Activated CD4-positive, alpha-beta T cell treated with anti-CD3 and anti-CD28 coated beads for 36 hours (primary cell): Measurements from ENCODE around the gene PXDN. TPM values are rescaled to one million over a fixed set of nuclear protein-coding genes. Genes with fewer than 3 reads are reported as not detected.

Experiments
- ATAC-seq: fragments of 200-7000 bp; cut with Tn5 transposase; one replicate; pipeline ENCODE4 v1.10.0; 2021; ENCODE audit warnings: mild to moderate bottlenecking, moderate library complexity
- CTCF ChIA-PET: fragments of 350-600 bp; sonication (Branson Sonifier 250); formaldehyde crosslinking; loops from one replicate; lab custom pipeline; 2021; ENCODE audit warnings: antibody characterized with exemption; lab: Charles Lee
- POLR2A ChIA-PET: fragments of 350-600 bp; sonication (Branson Sonifier 250); formaldehyde crosslinking; loops from one replicate; lab custom pipeline; 2021; ENCODE audit warnings: antibody characterized with exemption, inconsistent platforms; lab: Charles Lee
- DNase-seq: peaks from one replicate; pipeline ENCODE4 v3.0.0-alpha.2; 2020
- H3K27ac Mint-ChIP-seq: one replicate; pipeline ENCODE4 v1.8.0; 2021; ENCODE audit warnings: mixed read lengths
- H3K27me3 Mint-ChIP-seq: one replicate; pipeline ENCODE4 v1.8.0; 2021; ENCODE audit warnings: mixed read lengths
- H3K36me3 Mint-ChIP-seq: one replicate; pipeline ENCODE4 v1.8.0; 2021; ENCODE audit warnings: low read depth, mixed read lengths
- H3K4me1 Mint-ChIP-seq: one replicate; pipeline ENCODE4 v1.8.0; 2021; ENCODE audit warnings: mixed read lengths
- H3K4me3 Mint-ChIP-seq: one replicate; pipeline ENCODE4 v1.8.0; 2021; ENCODE audit warnings: mild to moderate bottlenecking, moderate library complexity, mixed read lengths
- H3K9me3 Mint-ChIP-seq: one replicate; pipeline ENCODE4 v1.8.0; 2021; ENCODE audit warnings: low read depth, mixed read lengths
- intact Hi-C, 2 experiments: fragments of 100-400 bp; cut with DNase I in 1 of 2; cut with micrococcal nuclease in 1 of 2; formaldehyde crosslinking; loops; one replicate each; pipeline versions ENCODE4 v1.14.2 to v1.15.1; 2022 to 2024; cut with DNase I, micrococcal nuclease
- total RNA-seq, 2 experiments: library from RNA; stranded (reverse); gene quantifications; one replicate each; pipeline ENCODE4 v1.2.3, GENCODE V29; 2021

PXDN gene, protein sequence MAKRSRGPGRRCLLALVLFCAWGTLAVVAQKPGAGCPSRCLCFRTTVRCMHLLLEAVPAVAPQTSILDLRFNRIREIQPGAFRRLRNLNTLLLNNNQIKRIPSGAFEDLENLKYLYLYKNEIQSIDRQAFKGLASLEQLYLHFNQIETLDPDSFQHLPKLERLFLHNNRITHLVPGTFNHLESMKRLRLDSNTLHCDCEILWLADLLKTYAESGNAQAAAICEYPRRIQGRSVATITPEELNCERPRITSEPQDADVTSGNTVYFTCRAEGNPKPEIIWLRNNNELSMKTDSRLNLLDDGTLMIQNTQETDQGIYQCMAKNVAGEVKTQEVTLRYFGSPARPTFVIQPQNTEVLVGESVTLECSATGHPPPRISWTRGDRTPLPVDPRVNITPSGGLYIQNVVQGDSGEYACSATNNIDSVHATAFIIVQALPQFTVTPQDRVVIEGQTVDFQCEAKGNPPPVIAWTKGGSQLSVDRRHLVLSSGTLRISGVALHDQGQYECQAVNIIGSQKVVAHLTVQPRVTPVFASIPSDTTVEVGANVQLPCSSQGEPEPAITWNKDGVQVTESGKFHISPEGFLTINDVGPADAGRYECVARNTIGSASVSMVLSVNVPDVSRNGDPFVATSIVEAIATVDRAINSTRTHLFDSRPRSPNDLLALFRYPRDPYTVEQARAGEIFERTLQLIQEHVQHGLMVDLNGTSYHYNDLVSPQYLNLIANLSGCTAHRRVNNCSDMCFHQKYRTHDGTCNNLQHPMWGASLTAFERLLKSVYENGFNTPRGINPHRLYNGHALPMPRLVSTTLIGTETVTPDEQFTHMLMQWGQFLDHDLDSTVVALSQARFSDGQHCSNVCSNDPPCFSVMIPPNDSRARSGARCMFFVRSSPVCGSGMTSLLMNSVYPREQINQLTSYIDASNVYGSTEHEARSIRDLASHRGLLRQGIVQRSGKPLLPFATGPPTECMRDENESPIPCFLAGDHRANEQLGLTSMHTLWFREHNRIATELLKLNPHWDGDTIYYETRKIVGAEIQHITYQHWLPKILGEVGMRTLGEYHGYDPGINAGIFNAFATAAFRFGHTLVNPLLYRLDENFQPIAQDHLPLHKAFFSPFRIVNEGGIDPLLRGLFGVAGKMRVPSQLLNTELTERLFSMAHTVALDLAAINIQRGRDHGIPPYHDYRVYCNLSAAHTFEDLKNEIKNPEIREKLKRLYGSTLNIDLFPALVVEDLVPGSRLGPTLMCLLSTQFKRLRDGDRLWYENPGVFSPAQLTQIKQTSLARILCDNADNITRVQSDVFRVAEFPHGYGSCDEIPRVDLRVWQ (N-terminal part only)
- under 1 TPM; 0.37 to 0.81 TPM for total RNA-seq

DNA sequence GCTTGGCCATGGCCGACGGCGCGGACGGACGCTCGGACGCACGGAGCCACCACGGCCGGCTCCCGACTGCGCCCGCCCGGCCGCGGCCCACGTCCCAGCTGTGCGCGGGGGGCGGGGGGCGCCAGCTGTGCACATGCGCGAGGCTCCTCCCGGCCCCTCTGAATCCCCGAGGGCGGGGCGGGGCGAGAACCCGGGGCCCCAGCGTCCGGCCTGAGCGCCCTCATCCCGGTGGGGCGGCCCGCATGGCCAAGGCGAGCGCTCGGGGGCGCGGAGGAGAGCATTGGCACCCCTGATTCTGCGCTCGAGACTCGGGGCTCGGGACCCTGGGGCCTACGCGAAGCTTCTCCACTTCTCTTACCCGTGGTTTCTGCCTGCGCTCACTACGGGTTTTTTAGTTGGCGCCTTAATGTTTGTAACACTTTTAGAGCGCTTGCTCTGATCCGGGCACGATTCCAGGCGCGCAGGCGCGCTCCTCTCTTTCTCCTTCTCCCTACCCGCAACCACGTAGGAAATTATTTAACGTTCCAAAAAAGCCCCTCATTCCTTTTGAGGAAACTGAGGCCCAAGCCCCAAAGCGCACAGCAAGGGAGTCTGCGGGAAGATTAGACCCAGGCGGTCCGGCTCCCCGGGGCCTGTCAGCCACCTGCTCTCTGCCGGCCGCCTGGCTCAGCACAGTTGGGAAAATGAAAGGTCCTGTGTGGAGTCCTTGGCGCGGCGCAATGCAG lies at the start of gene PXDN:
PXDN (minus strand) TSS at position 70 of the 725 bp plus-strand sequence; CDS start at position 10, 60 bp downstream.
- Mint-ChIP-seq H3K36me3 (no peaks in the 10 kb centered on the region), H3K4me1 (peaks cover 3% of the 10 kb centered on the region), H3K4me3 (no peak within 1 kb of the TSS), H3K9me3 (no peaks in the 10 kb centered on the region), H3K27ac (no peak within 1 kb of the TSS), H3K27me3 (peaks cover 46% of the 10 kb centered on the region)
- POLR2A ChIA-PET: no interaction called here
- DNase-seq (no peak), ATAC-seq (no peak)
- intact Hi-C loops: no loop called here
- CTCF ChIA-PET: no interaction called here

- Mint-ChIP-seq H3K9me3 (no peaks in the 10 kb centered on the region), H3K27ac (no peak overlapping the region), H3K27me3 (peaks cover 3% of the 10 kb centered on the region), H3K4me3 (no peak overlapping the region), H3K36me3 (no peaks in the 10 kb centered on the region), H3K4me1 (peaks cover 3% of the 10 kb centered on the region)
- POLR2A ChIA-PET: no interaction called here
- intact Hi-C loops: no loop called here
- DNase-seq (no peak), ATAC-seq (no peak)
- CTCF ChIA-PET: interaction anchor here (0.5 kb wide), 1 partner anchor 35 kb away, joined by 4 read pairs; no protein-coding TSS in a partner anchor
Measured at GRCh38 chr2:1793868-1794445, 49.6 kb upstream of the PXDN start.

DNA sequence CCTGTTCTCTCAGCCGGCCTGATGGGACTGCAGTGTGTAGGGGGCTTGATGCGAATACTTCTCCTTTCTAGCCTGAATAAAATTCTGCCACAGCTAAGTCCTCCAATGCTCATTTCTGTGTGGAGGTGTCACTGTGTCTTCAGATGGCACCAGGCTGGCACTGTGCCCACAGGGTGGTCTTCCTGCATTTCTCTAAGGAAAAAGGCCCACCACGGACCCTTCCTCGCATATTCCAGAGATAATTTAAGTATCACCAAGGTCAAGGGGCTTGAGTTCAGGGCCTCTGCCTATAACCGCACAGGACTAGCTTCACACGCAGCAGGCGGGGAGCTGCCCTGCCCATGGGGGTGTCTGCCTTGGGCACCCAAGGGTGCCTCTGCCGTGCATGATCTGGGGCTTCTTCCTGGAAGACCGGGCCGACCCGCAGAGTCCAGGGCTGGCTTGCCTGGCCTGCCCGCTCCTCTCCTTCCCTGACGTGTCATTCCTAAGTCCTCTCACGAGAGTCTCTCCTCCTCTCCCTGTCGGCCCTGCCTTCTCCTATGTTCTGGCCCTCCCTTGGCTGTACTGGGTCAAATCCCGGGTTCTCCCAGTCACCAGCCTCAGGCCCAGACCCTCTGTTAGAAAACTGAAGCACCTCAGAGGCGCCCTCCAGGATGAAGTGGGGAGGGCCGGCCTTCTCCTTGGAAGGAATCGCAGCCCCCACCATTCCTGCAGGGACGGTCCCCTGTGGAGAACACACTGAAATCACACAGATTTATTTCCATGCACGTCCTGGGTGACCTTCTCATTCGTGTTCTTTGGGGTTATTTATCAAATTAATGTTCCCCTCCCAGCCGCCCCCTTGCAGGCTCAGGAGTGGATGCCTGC lies 48.9 kb upstream of the PXDN start:
- intact Hi-C loops: no loop called here
- Mint-ChIP-seq H3K36me3 (no peaks in the 10 kb centered on the region), H3K9me3 (no peaks in the 10 kb centered on the region), H3K27me3 (peaks cover 4% of the 10 kb centered on the region), H3K4me1 (peaks cover under 1% of the 10 kb centered on the region), H3K4me3 (no peak overlapping the region), H3K27ac (no peak overlapping the region)
- no peak for ATAC-seq
- ChIA-PET CTCF (interaction anchor here (0.5 kb wide), 1 partner anchor 34 kb away, joined by 4 read pairs; no protein-coding TSS in a partner anchor), POLR2A (no interaction called here)
- DNase-seq: no peak

DNA sequence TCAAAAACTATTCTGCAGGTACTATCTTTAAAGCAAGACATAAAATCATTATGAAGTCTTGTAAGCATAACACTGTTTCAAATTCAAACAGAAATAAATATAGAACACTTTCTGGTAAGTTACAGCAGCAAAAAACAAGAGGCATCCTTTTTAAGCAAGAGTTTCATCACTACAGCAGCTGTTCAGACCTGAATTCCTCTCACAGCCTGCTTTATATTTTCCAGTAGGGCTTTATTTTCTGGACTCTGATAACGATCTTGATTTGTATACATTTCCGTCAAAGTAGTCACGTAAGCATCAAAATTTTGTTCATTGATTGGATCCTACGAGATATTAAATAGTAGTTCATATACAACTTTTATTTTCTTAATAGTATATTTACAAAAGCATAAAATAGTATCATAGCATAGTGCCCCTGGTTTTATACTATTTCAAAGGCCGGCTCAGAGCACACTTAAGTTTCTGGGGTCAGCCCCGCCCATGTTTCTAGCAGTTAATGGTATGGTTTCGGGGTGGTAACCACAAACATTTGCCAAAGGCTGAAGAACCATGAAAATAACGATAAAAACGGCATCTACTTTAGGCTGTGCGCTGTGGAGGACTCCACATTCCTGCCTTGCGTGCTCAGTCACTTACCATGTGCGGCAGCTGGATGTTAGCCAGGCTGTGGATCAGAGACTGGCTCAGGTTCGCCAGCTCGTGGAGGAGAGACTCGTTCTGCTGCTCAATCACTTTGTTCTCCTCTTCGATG lies 47.5 kb upstream of the PXDN start:
- no peak overlapping the region for H3K4me3 Mint-ChIP-seq
- ChIA-PET CTCF (interaction anchor here (0.6 kb wide), 1 partner anchor 293 kb away, joined by 4 read pairs; no protein-coding TSS in a partner anchor), POLR2A (no interaction called here)
- DNase-seq: no peak
- H3K36me3 Mint-ChIP-seq: no peaks in the 10 kb centered on the region
- no peaks in the 10 kb centered on the region for H3K4me1 Mint-ChIP-seq
- no peaks in the 10 kb centered on the region for H3K9me3 Mint-ChIP-seq
- no peak for ATAC-seq
- no peak overlapping the region for H3K27ac Mint-ChIP-seq
- intact Hi-C loops: no loop called here
- H3K27me3 Mint-ChIP-seq: peaks cover 3% of the 10 kb centered on the region

DNA sequence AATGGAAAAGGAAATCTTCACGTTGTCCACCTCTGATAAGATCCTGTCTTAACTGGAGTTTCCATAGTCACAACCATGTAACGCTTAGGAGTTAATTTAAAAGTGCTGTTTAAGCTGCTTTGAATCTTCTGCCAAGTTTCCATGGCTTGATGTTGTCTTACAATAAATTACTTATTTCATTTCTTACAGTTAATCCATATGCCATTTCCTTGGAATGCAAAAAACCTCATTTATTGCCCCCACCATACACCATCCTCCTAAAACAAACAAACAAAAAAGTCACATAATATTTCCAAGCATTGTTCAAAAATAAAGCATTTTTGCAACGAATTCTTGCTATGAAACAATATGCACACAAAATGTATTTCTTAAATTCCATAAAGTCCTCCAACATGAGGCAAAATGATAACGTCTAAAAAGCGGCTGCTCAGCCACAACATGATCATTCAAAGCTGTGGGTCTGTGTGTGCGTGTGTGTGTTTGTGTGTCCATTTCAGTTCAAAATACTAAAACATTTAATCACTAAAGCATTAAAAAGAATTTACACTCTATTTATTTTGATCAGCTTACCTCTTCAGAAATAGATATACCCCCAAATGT lies 46.8 kb upstream of the PXDN start:
- CTCF ChIA-PET: interaction anchor here (1.1 kb wide), 1 partner anchor 10 kb away, joined by 3 read pairs; no protein-coding TSS in a partner anchor
- Mint-ChIP-seq H3K27me3 (peaks cover 3% of the 10 kb centered on the region), H3K9me3 (no peaks in the 10 kb centered on the region), H3K4me1 (no peaks in the 10 kb centered on the region), H3K27ac (no peak overlapping the region), H3K4me3 (no peak overlapping the region), H3K36me3 (no peaks in the 10 kb centered on the region)
- intact Hi-C loops: no loop called here
- DNase-seq (no peak), ATAC-seq (no peak)
- POLR2A ChIA-PET: no interaction called here

- peaks cover 3% of the 10 kb centered on the region for H3K27me3 Mint-ChIP-seq
- DNase-seq (no peak), ATAC-seq (no peak)
- no peak overlapping the region for H3K27ac Mint-ChIP-seq
- ChIA-PET CTCF (interaction anchor here (1.1 kb wide), 1 partner anchor 9 kb away, joined by 3 read pairs; no protein-coding TSS in a partner anchor), POLR2A (no interaction called here)
- no peaks in the 10 kb centered on the region for H3K4me1 Mint-ChIP-seq
- H3K4me3 Mint-ChIP-seq: no peak overlapping the region
- no peaks in the 10 kb centered on the region for H3K9me3 Mint-ChIP-seq
- no peaks in the 10 kb centered on the region for H3K36me3 Mint-ChIP-seq
- intact Hi-C loops: no loop called here
Measured at GRCh38 chr2:1790473-1790872, 46.2 kb upstream of the PXDN start.

DNA sequence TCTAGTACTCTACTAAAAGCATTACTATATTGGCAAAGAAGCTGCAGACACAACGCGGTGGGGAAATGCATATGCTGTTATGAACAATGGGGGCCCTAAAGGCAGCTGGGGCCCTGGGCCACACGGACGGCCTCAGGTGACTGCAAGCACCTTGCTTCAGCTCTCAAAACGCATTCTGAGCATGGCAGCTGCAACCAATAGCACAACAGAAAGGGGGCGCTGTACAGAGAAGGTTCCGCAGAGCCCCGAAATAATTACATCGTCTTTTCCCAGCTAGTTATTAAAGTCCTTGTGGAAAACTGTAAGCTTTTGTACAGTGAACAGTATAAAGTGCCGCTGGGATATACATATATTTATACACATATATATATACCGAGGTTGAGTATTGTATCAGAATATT lies 45.3 kb upstream of the PXDN start:
- ChIA-PET POLR2A (no interaction called here), CTCF (no interaction called here)
- Mint-ChIP-seq H3K27me3 (peaks cover 3% of the 10 kb centered on the region), H3K36me3 (no peaks in the 10 kb centered on the region), H3K9me3 (no peaks in the 10 kb centered on the region), H3K27ac (no peak overlapping the region), H3K4me1 (no peaks in the 10 kb centered on the region), H3K4me3 (no peak overlapping the region)
- DNase-seq: no peak
- no peak for ATAC-seq
- intact Hi-C loops: no loop called here

DNA sequence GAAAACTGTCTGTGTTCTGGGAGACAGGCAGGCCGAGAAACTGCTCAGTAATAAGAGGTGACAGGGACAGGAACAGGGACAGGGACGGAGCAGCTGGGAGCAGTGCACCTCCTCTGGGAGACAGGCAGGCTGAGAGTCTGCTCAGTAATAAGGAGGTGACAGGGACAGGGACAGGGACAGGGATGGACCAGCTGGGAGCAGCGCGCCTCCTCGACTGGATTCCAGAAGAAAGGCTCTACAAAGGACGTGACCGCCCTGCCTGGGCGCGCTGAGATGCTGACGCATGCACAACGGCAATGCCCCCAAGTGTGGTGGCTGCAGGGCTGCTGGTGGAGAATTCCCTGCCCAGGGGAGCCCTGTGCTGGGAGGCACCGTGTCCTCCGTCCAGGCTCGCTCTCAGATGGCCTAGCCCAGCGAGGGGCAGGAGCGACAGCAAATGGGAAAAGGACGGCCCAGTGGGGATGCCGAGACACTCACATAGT lies 44.2 kb upstream of the PXDN start:
- no peak overlapping the region for H3K27ac Mint-ChIP-seq
- H3K4me3 Mint-ChIP-seq: no peak overlapping the region
- H3K27me3 Mint-ChIP-seq: peaks cover 3% of the 10 kb centered on the region
- no peaks in the 10 kb centered on the region for H3K9me3 Mint-ChIP-seq
- ATAC-seq (no peak), DNase-seq (no peak)
- intact Hi-C loops: no loop called here
- no peaks in the 10 kb centered on the region for H3K4me1 Mint-ChIP-seq
- ChIA-PET CTCF (no interaction called here), POLR2A (no interaction called here)
- H3K36me3 Mint-ChIP-seq: no peaks in the 10 kb centered on the region
